RWPE2 (cell line): Measurements from ENCODE around the gene NOC4L.

Experiments used
- ATAC-seq: fragments of 200-7000 bp; cut with Tn5 transposase; 3 replicates; pipeline ENCODE4 v1.9.1; 2021; ENCODE audit warnings: low read depth
- DNase-seq: peaks from one replicate; pipeline ENCODE4 v3.0.0-alpha.2; 2020; ENCODE audit warnings: low spot score
- H3K27ac ChIP-seq: fragments of 450-650 bp; 2 replicates; pipeline ENCODE4 v1.5.1; 2017; ENCODE audit warnings: mild to moderate bottlenecking; ENCODE audit not compliant: poor library complexity, severe bottlenecking
- H3K27me3 ChIP-seq: fragments of 250-450 bp; sonication (Bioruptor Pico); 2 replicates; pipeline ENCODE4 v1.5.1; 2021; ENCODE audit warnings: mild to moderate bottlenecking, moderate library complexity; ENCODE audit not compliant: insufficient read depth, poor library complexity, severe bottlenecking
- H3K36me3 ChIP-seq: fragments of 250-450 bp; sonication (Bioruptor Pico); 2 replicates; pipeline ENCODE4 v1.5.1; 2020; ENCODE audit warnings: low read depth, mild to moderate bottlenecking, moderate library complexity
- H3K4me1 ChIP-seq: fragments of 250-450 bp; sonication (Bioruptor Pico); 2 replicates; pipeline ENCODE4 v1.5.1; 2021; ENCODE audit warnings: mild to moderate bottlenecking, moderate library complexity; ENCODE audit not compliant: insufficient read depth, poor library complexity, severe bottlenecking
- H3K4me3 ChIP-seq: fragments of 250-450 bp; sonication (Bioruptor Pico); 2 replicates; pipeline ENCODE4 v1.5.1; 2021; ENCODE audit warnings: mild to moderate bottlenecking, moderate library complexity; ENCODE audit not compliant: severe bottlenecking
- H3K9me3 ChIP-seq: fragments of 250-450 bp; sonication (Bioruptor Pico); 2 replicates; pipeline ENCODE4 v1.5.1; 2021; ENCODE audit warnings: mild to moderate bottlenecking, moderate library complexity; ENCODE audit not compliant: severe bottlenecking
- CTCF ChIP-seq: fragments of 450-650 bp; IDR thresholded peaks from one replicate; pipeline ENCODE4 v1.5.1; 2017; ENCODE audit warnings: mild to moderate bottlenecking, moderate library complexity; ENCODE audit not compliant: poor library complexity, severe bottlenecking

The NOC4L gene

GRCh38 chr12:132189378-132190011 lies 45.2 kb downstream of the NOC4L start:
- DNase-seq, result peak; percentile 88
- Histone ChIP-seq H3K4me1 (no peaks in the 10 kb centered on the region), H3K4me3 (peak overlapping the region; percentile 32)

GRCh38 chr12:132190012-132190755 lies 45.9 kb downstream of the NOC4L start:
- peaks cover 8% of the 10 kb centered on the region for H3K27me3 ChIP-seq
- H3K36me3 ChIP-seq, result no peaks in the 10 kb centered on the region
- DNase-seq (no peak), ATAC-seq (peak; percentile 21)
- no peak for TF ChIP-seq CTCF
- H3K4me3 ChIP-seq, result peak overlapping the region; percentile 32
- peaks cover 5% of the 10 kb centered on the region for H3K9me3 ChIP-seq
- no peak overlapping the region for H3K27ac ChIP-seq
- H3K4me1 ChIP-seq, result no peaks in the 10 kb centered on the region

More at GRCh38 chr12:132189378-132190011, 45.2 kb downstream of the NOC4L start:
- Histone ChIP-seq H3K27me3 (peaks cover 11% of the 10 kb centered on the region), H3K36me3 (no peaks in the 10 kb centered on the region), H3K9me3 (peaks cover 5% of the 10 kb centered on the region), H3K27ac (no peak overlapping the region)
- no peak for TF ChIP-seq CTCF
- ATAC-seq, result peak; percentile 90

GRCh38 chr12:132190834-132191500 lies 46.7 kb downstream of the NOC4L start:
- H3K27me3 ChIP-seq, result peaks cover 9% of the 10 kb centered on the region
- no peak for TF ChIP-seq CTCF
- ATAC-seq, result no peak

GRCh38 chr12:132191715-132192553 lies 47.7 kb downstream of the NOC4L start:
- no peaks in the 10 kb centered on the region for H3K4me1 ChIP-seq
- no peak for ATAC-seq
- DNase-seq, result no peak

More at GRCh38 chr12:132190834-132191500, 46.7 kb downstream of the NOC4L start:
- H3K4me3 ChIP-seq, result no peak overlapping the region
- H3K9me3 ChIP-seq, result peaks cover 5% of the 10 kb centered on the region
- no peaks in the 10 kb centered on the region for H3K36me3 ChIP-seq
- no peak overlapping the region for H3K27ac ChIP-seq
- no peak for DNase-seq
- no peaks in the 10 kb centered on the region for H3K4me1 ChIP-seq

More at GRCh38 chr12:132191715-132192553, 47.7 kb downstream of the NOC4L start:
- Histone ChIP-seq H3K27ac (no peak overlapping the region), H3K9me3 (peaks cover 5% of the 10 kb centered on the region), H3K4me3 (no peak overlapping the region), H3K27me3 (peaks cover 12% of the 10 kb centered on the region), H3K36me3 (no peaks in the 10 kb centered on the region)
- no peak for TF ChIP-seq CTCF
